ENCODE data around the gene GLI2. TPM values are rescaled to one million over a fixed set of nuclear protein-coding genes. Genes with fewer than 3 reads are reported as not detected.

GLI2 gene
- total RNA-seq, 1 experiment from 2014 or later: 3.4 TPM

GRCh38 chr2:120763508-120763907, 27.8 kb downstream of the GLI2 start:
- no peaks in the 10 kb centered on the region for H3K9me2 ChIP-seq (ENCODE audit: insufficient read depth)
- TF ChIP-seq TCF7L2 (IDR thresholded peaks at IDR 0.05; ENCODE audit: borderline replicate concordance, extremely low read depth, insufficient read depth, insufficient read length): no peak
- no peak for TF ChIP-seq EZH2phosphoT487 (IDR thresholded peaks at IDR 0.05; ENCODE audit: borderline replicate concordance)
- no peak for TF ChIP-seq POLR2A (IDR thresholded peaks at IDR 0.05; ENCODE audit: borderline replicate concordance, extremely low read depth, insufficient read depth, insufficient read length)
- no peak for TF ChIP-seq RAD21 (IDR thresholded peaks at IDR 0.05; ENCODE audit: low read depth)
- TF ChIP-seq ZFX (IDR thresholded peaks at IDR 0.05): no peak
- TF ChIP-seq SIN3A (IDR thresholded peaks at IDR 0.05; ENCODE audit: low read depth): no peak
- TF ChIP-seq FOSL1 (IDR thresholded peaks at IDR 0.05; ENCODE audit: low read depth): no peak
- TF ChIP-seq JUND (IDR thresholded peaks at IDR 0.05): no peak
- no peak for TF ChIP-seq ZBTB33 (IDR thresholded peaks at IDR 0.05; ENCODE audit: extremely low read depth, insufficient replicate concordance, low read length)
- TF ChIP-seq CTCF (IDR thresholded peaks at IDR 0.05 in 2 of 3, conservative IDR thresholded peaks at IDR 0.05 in 1 of 3; ENCODE audit: borderline replicate concordance in 1 of 3, insufficient read depth in 1 of 3, low read depth in 2 of 3, low read length in 2 of 3): no peak
- TF ChIP-seq, protein P1, sequence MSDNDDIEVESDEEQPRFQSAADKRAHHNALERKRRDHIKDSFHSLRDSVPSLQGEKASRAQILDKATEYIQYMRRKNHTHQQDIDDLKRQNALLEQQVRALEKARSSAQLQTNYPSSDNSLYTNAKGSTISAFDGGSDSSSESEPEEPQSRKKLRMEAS (IDR thresholded peaks at IDR 0.05): no peak
- no peak for TF ChIP-seq CBX3 (IDR thresholded peaks at IDR 0.05; ENCODE audit: low read depth)
- TF ChIP-seq ELF1 (IDR thresholded peaks at IDR 0.05; ENCODE audit: borderline replicate concordance, low read depth): no peak
- TF ChIP-seq POLR2AphosphoS5 (IDR thresholded peaks at IDR 0.05; ENCODE audit: low read depth, low read length): no peak
- TF ChIP-seq SP1 (IDR thresholded peaks at IDR 0.05; ENCODE audit: low read depth): no peak
- no peak for TF ChIP-seq REST (IDR thresholded peaks at IDR 0.05; ENCODE audit: low read depth)
- TF ChIP-seq, protein P2, sequence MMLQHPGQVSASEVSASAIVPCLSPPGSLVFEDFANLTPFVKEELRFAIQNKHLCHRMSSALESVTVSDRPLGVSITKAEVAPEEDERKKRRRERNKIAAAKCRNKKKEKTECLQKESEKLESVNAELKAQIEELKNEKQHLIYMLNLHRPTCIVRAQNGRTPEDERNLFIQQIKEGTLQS (IDR thresholded peaks at IDR 0.05): no peak
- no peaks in the 10 kb centered on the region for H3K79me2 ChIP-seq (ENCODE audit: insufficient read depth, low read length)
- H3K4me1 ChIP-seq (ENCODE audit: control insufficient read depth in 1 of 2, insufficient read depth in 2 of 2, low read length in 2 of 2): peaks cover 0 to 11% of the 10 kb centered on the region in 2 experiments; a peak in 3 of 4 replicates
- no peak for DNase-seq (ENCODE audit: low read depth, low spot score)
- no peak overlapping the region for H2AFZ ChIP-seq (ENCODE audit: low read depth, low read length, poor library complexity, severe bottlenecking)
- peak; percentile 79 for ATAC-seq
- intact Hi-C loops (cut with micrococcal nuclease): no loop called here
- ChIA-PET POLR2A (no interaction called here), RAD21 (ENCODE audit: low non-redundant PET in 1 of 2, low total read pairs in 2 of 2, uncharacterized antibody in 2 of 2, unreplicated experiment in 2 of 2) (no interaction called here), CTCF (no interaction called here)
- H3K4me3 ChIP-seq (replicated peaks in 1 of 2; ENCODE audit: low read depth in 1 of 2, low read length in 2 of 2): no peak overlapping the region
- H3K9me3 ChIP-seq (ENCODE audit: control insufficient read depth in 1 of 2, insufficient read depth in 1 of 2, low read depth in 1 of 2, low read length in 2 of 2): no peaks in the 10 kb centered on the region
- H4K20me1 ChIP-seq (ENCODE audit: insufficient read depth): no peaks in the 10 kb centered on the region
- H3K9ac ChIP-seq (ENCODE audit: low read length): no peak overlapping the region
- no TSS peak for BruUV-seq (replicated peaks)
- no peaks in the 10 kb centered on the region for H3K36me3 ChIP-seq (ENCODE audit: control insufficient read depth in 1 of 2, insufficient read depth in 2 of 2, low read length in 2 of 2)
- peak overlapping the region; percentile 26; the same call in 1 of the 2 replicates for H3K4me2 ChIP-seq (ENCODE audit: low read length)
- no peak overlapping the region for H3K27ac ChIP-seq (ENCODE audit: low read depth, low read length)
- no peaks in the 10 kb centered on the region for H3K27me3 ChIP-seq (ENCODE audit: insufficient read depth, low read length)

All from HCT116 (cell line).